ENCODE measurements around the gene MERTK. TPM values are rescaled to one million over a fixed set of nuclear protein-coding genes. Genes with fewer than 3 reads are reported as not detected.

The MERTK gene
- total RNA-seq, 4 donors from 2014 or later: 32.4 to 102 (median 75.1) TPM

DNA sequence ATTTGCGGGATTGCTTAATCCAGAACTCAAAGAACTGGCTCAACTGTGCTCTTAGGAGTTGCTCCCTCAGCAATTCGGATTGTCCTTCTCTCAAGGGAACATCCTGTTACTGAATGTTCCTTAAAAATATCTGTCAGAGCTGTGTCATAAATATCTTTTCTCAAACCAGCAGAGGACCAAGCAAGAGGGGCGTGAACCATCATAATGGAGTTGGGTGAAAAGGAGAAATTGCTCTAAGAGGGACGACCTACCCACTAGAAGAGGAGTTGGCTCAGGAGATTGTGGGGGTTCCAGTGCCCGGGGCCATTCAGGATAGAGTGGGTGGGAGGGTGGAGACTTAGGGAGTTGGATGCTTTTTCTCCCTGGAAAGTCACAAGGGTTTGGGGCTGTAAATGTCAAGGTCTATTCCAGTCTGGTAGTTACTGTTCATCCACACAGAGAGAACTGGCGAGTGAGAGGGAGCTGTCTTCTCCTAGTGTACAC is 59.5 kb downstream of the MERTK start:
- TF ChIP-seq, protein P1, sequence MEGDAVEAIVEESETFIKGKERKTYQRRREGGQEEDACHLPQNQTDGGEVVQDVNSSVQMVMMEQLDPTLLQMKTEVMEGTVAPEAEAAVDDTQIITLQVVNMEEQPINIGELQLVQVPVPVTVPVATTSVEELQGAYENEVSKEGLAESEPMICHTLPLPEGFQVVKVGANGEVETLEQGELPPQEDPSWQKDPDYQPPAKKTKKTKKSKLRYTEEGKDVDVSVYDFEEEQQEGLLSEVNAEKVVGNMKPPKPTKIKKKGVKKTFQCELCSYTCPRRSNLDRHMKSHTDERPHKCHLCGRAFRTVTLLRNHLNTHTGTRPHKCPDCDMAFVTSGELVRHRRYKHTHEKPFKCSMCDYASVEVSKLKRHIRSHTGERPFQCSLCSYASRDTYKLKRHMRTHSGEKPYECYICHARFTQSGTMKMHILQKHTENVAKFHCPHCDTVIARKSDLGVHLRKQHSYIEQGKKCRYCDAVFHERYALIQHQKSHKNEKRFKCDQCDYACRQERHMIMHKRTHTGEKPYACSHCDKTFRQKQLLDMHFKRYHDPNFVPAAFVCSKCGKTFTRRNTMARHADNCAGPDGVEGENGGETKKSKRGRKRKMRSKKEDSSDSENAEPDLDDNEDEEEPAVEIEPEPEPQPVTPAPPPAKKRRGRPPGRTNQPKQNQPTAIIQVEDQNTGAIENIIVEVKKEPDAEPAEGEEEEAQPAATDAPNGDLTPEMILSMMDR (IDR thresholded peaks at IDR 0.05; ENCODE audit: low read depth): no peak

DNA sequence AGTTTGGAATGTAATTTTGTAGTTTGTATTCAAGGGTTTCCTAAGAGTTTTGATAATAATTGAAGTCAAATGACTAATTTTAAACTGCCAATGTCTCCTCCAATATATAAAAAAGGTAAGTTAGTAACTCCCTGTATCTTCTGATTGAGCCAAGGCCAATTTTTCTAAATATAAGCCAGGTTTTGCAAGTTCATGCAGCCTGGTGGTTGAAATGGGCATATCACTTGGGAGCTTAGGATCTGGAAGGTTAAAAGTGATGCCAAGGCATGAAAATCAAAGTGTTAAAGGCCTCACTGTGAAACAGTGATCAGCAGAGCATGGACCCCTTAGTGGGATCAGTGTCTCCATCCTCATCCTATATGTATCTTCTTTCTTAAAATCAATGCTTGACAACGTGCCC is 60.5 kb downstream of the MERTK start:
- TF ChIP-seq, protein P1 (IDR thresholded peaks at IDR 0.05; ENCODE audit: low read depth): no peak

- TF ChIP-seq, protein P1 (IDR thresholded peaks at IDR 0.05; ENCODE audit: low read depth): no peak
Observed at GRCh38 chr2:111961663-111962062, 63.3 kb downstream of the MERTK start.

- TF ChIP-seq, protein P1 (IDR thresholded peaks at IDR 0.05; ENCODE audit: low read depth): no peak
Observed at GRCh38 chr2:111965062-111965461, 66.7 kb downstream of the MERTK start.

DNA sequence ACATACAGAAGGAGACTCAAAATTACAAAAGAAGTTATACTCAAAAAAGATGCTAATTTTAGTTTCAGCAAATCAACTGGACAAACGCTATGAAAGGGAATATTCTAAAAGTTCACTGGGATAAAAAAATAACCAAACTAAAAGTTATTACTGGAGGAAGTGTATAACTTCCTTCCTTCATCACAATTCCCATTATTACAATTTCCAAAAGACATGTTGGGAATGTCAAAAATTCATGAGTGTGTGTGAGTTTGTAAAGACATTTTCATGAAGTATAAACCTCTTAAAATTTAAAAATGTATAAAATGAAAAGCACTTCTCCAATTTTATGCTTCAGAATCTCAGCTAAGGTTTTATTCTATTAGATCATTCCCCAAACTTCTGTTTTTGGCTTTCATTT is 67.8 kb downstream of the MERTK start:
- TF ChIP-seq, protein P1 (IDR thresholded peaks at IDR 0.05; ENCODE audit: low read depth): no peak

GRCh38 chr2:111967018-111967417 is 68.6 kb downstream of the MERTK start:
- TF ChIP-seq, protein P1 (IDR thresholded peaks at IDR 0.05; ENCODE audit: low read depth): no peak

- TF ChIP-seq, protein P1 (IDR thresholded peaks at IDR 0.05; ENCODE audit: low read depth): no peak
Observed at GRCh38 chr2:111970453-111970852, 72.0 kb downstream of the MERTK start.

Data from subcutaneous adipose tissue (tissue), 4 donors.